Naive thymus-derived CD8-positive, alpha-beta T cell (primary cell): Measurements from ENCODE around the gene ZFP1. TPM values are rescaled to one million over a fixed set of nuclear protein-coding genes. Genes with fewer than 3 reads are reported as not detected.

Experiments
- ATAC-seq, 2 donors: fragments of 150-1000 bp; cut with Tn5 transposase in 1 of 2; sonication (Bioruptor Pico), chemical (Tn5 transposase) in 1 of 2; 1 replicate in 1 of 2; 2 replicates in 1 of 2; pipeline ENCODE4 v1.10.0; 2021; ENCODE audit warnings: mild to moderate bottlenecking in 2 of 2, moderate library complexity in 2 of 2
- POLR2A ChIA-PET: fragments of 350-600 bp; sonication (Branson Sonifier 250); formaldehyde crosslinking; loops from one replicate; lab custom pipeline; 2021; ENCODE audit warnings: antibody characterized with exemption; lab: Charles Lee
- DNase-seq, 10 donors: peaks; one replicate each; pipeline versions ENCODE4 v3.0.0 to v3.0.0-alpha.2; 2020 to 2022
- H3K27ac Mint-ChIP-seq, 10 donors: one replicate each; pipeline ENCODE4 v1.8.0; 2020 to 2022; ENCODE audit warnings: mild to moderate bottlenecking in 10 of 10, mixed read lengths in 10 of 10, moderate library complexity in 4 of 10, inconsistent platforms in 1 of 10
- H3K27me3 Mint-ChIP-seq, 5 donors: one replicate each; pipeline ENCODE4 v1.8.0; 2021 to 2022; ENCODE audit warnings: mixed read lengths in 5 of 5
- H3K36me3 Mint-ChIP-seq, 3 donors: one replicate each; pipeline ENCODE4 v1.8.0; 2020 to 2022; ENCODE audit warnings: mixed read lengths in 3 of 3, mild to moderate bottlenecking in 2 of 3, inconsistent platforms in 1 of 3
- H3K4me1 Mint-ChIP-seq, 4 donors: one replicate each; pipeline ENCODE4 v1.8.0; 2021 to 2022; ENCODE audit warnings: mixed read lengths in 4 of 4
- H3K4me3 Mint-ChIP-seq, 10 donors: one replicate each; pipeline ENCODE4 v1.8.0; 2020 to 2022; ENCODE audit warnings: mild to moderate bottlenecking in 10 of 10, mixed read lengths in 10 of 10, moderate library complexity in 6 of 10, inconsistent platforms in 1 of 10
- H3K9me3 Mint-ChIP-seq, 9 donors: one replicate each; pipeline ENCODE4 v1.8.0; 2020 to 2022; ENCODE audit warnings: mixed read lengths in 9 of 9, mild to moderate bottlenecking in 3 of 9, inconsistent platforms in 1 of 9, moderate library complexity in 1 of 9
- polyA plus RNA-seq, 3 donors: library from polyadenylated mRNA; unstranded; fragments of 300-500 nt; fragmentation: Illumina TruSeq; gene quantifications; one replicate each; pipeline ENCODE4 v1.2.3, GENCODE V29; 2021
- total RNA-seq, 8 experiments: library from RNA in 2 of 8; stranded (reverse) in 2 of 8; gene quantifications; one replicate each; pipeline ENCODE4 v1.2.3 and lab custom pipeline; 2021 to 2026

ZFP1 gene
- 10 to 100 TPM; 14.0 to 17.1 TPM for total RNA-seq
- polyA plus RNA-seq = 10 to 100 TPM; 12.4 to 26.5 (median 15.8) TPM
- 13.3 to 42.0 (median 20.2) reads per million in 6 experiments for total RNA-seq (lab: John Stamatoyannopoulos, UW)

DNA sequence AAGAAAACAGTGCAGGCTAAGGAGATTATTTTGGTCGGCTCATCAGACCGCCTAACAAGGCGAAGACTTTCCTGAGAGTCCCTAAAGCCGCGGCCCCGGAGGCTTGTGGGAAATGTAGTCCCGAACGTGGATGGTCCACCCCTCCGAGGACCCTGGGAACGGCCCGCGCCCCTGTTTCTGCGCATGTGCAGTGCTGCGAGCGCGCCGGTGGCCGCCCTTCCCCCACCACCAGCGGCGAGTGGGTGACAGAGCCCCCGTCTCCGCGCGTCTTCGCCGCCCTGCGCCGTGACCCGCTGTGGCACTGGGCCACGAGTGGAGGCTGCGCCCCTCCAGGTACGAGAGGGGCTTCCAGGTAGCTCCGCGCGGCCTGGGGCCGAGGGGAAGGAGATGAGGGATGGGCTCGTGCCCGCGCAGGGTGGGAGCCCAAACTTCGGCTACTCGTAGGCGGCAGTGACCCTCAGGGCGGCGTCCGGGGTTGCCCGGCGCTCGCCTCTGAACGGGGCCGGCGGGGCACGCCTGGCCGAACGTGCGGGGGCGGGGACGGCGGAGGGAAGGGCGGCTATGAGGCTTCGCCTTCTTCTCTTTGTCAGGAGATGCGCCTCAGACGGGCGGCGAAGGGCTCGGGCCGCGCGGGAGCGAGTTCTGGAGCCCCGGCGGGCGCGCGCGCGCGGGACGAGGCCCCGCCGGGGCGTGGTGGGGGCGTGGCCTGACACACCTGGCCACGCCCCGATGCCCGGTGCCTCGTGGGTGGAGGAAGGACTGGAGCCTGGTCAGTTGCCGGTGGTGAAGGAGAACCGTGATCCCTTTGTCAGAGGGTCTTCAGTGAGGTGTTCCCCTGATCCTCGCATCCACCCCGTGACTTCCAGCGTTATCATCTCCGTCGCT lies at the start of gene ZFP1:
Gene ZFP1, plus strand, starts transcription at position 214 of the 885 bp plus-strand sequence. CDS start 4,428 bp downstream, outside the sequence.
- DNase-seq = peak; percentile 91 to 99 (median 94)
- Mint-ChIP-seq H3K27ac (peak within 1 kb of the TSS; percentile 69 to 94 (median 86)), H3K27me3 (no peaks in the 10 kb centered on the region), H3K4me1 (peaks cover 6 to 31% (median 24%) of the 10 kb centered on the region in 4 donors), H3K9me3 (peaks cover 0 to 24% (median 11%) of the 10 kb centered on the region in 9 donors), H3K36me3 (peaks cover 22 to 26% (median 22%) of the 10 kb centered on the region in 3 donors), H3K4me3 (peak within 1 kb of the TSS; percentile 78 to 92 (median 88))
- peak; percentile 90 for ATAC-seq
- POLR2A ChIA-PET = interaction anchor here (0.6 kb wide), 3 partner anchors 8 to 499 kb away, joined by 3 read pairs; partner anchors contain the start of genes KARS1 and TERF2IP

DNA sequence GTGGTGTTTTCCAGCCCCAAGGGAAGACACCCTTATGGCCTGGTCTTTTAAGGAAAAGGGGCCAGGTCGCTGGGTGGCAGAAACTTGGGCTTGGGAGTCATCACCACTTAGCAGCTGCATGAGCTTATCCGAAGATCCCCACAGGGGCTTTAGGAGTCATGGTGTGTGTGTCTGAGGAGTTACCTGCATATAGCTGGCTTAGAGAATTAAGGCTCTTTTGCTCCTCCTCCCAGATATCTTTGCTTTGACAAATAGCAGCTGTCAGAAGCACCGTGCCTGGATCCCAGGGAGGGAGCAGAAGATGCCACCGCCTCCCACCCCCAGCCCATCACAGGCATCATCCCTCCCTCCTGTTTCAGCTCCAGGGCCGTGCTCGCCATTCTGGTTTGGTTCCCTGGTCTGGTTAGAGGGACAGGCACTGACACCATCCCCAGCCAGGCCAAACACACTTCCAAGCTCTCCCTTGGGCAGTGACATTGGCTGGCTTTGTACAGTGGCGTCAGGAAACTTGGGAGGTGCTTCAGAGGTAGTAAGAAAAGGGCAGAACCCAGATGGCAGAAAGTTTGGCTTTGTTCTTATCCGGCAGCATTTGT lies 49.2 kb upstream of the ZFP1 start:
- Mint-ChIP-seq H3K27ac (peak overlapping the region; percentile 41 to 88 (median 76)), H3K4me1 (peaks cover 17 to 44% (median 41%) of the 10 kb centered on the region in 4 donors), H3K4me3 (peak overlapping the region in 8 of 10 donors; percentile 7 to 66 (median 54)), H3K36me3 (peaks cover 0 to 2% (median 1%) of the 10 kb centered on the region in 3 donors), H3K27me3 (peaks cover 0 to 3% (median 0%) of the 10 kb centered on the region in 5 donors), H3K9me3 (no peaks in the 10 kb centered on the region)
- POLR2A ChIA-PET = interaction anchor here (0.6 to 1.4 kb wide), 5 partner anchors 12 to 268 kb away, joined by 3 to 4 read pairs (median 3); no protein-coding TSS in a partner anchor
- DNase-seq (no peak), ATAC-seq (no peak)

DNA sequence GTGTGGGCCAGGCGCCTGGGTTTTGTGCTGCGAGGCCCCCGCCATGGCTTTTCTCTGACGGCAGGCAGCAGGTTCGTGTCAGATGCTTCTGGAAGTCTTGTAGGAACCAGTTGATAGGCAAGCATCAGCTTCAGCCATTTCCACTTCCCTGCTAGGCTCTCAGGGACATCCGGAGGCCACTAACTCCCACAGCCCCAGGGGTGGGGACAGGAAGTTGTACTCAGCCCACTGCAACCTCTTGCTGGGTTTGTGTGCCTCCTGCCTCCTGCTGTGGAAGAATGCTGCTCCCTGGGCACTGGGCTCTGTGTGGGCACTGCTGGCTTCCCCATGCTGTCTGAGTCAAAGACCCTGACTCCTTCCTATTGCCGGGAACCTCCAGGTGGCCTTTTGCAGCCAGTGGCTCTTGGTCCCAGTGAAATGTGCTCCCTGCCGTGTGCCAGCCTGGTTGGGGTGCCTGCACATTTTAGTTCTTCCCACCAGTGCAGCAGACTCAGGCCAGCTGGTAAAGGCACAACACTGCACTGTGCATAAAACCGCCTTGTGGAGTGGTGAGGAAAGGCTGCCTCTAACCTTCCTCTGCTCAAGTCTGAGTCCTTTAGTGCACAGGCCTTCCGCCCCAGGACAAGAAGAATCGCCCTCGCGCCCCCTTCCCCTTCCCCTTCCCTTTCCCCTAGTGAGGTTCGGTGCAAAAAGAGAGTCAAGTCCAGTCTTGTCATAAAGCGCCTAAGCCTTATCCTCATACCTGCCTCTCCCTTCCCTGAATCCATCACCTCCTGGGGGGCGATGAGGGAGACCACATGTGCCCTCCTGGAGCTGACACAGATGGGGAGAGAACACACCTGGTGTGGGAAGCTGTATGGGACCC lies 48.4 kb upstream of the ZFP1 start:
- Mint-ChIP-seq H3K36me3 (peaks cover 0 to 3% (median 2%) of the 10 kb centered on the region in 3 donors), H3K9me3 (no peaks in the 10 kb centered on the region), H3K4me3 (peak overlapping the region in 9 of 10 donors; percentile 22 to 66 (median 54)), H3K27me3 (peaks cover 0 to 3% (median 0%) of the 10 kb centered on the region in 5 donors), H3K27ac (peak overlapping the region; percentile 35 to 93 (median 74)), H3K4me1 (peaks cover 21 to 44% (median 41%) of the 10 kb centered on the region in 4 donors)
- peak; percentile 57 to 61 for ATAC-seq
- POLR2A ChIA-PET = interaction anchor here (1.2 to 1.4 kb wide), 2 partner anchors 11 to 102 kb away, joined by 4 read pairs; no protein-coding TSS in a partner anchor
- DNase-seq = peak in 4 of 10 donors; percentile 10 to 41 (median 34)

DNA sequence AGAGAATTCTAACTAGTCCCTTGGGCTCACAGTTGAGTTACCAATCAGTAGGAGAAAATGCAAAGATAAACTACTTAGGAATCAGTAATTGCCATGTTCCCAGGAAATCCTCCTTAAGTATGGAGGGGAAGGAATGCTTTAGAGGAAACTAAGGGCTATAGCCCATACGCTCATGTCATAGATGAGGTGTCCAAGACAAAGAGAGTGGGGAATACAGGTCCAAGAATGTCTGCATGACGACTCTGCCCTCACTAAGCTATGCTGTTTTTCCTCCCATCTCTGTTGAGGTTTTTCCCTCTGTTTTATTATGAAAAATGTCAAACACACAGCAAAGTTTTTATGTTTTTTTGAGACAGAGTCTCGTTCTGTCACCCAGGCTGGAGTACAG lies 47.7 kb upstream of the ZFP1 start:
- Mint-ChIP-seq H3K4me1 (peaks cover 23 to 48% (median 43%) of the 10 kb centered on the region in 4 donors), H3K9me3 (no peaks in the 10 kb centered on the region)

DNA sequence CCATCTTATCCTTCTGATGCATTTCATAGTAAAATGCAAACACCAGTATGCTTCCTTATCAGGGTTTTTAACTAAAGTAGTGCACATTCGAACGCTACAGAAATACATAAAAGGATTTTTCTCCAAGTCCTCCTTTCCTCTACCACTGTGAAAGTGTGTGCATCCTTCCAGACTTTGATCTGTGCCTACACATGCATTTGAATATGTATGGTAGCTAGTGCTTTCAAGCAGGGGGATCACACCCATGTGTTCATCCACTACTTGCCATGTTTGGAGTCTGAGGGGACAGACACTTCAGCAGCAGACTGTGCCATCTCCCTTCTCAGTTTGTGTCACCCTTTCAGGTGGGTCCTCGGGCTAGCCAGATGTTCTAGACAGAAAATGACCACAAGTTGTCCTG lies 46.7 kb upstream of the ZFP1 start:
- no peak for ATAC-seq
- Mint-ChIP-seq H3K4me3 (no peak overlapping the region), H3K27ac (peak overlapping the region in 3 of 10 donors; percentile 19 to 60 (median 24)), H3K4me1 (peaks cover 22 to 50% (median 43%) of the 10 kb centered on the region in 4 donors), H3K36me3 (peaks cover 0 to 3% (median 2%) of the 10 kb centered on the region in 3 donors), H3K9me3 (no peaks in the 10 kb centered on the region), H3K27me3 (peaks cover 0 to 3% (median 0%) of the 10 kb centered on the region in 5 donors)
- POLR2A ChIA-PET = no interaction called here
- no peak for DNase-seq

More for the DNA sequence above, 47.7 kb upstream of the ZFP1 start:
- DNase-seq (no peak), ATAC-seq (no peak)
- H3K4me3 Mint-ChIP-seq = peak overlapping the region in 3 of 10 donors; percentile 47 to 66 (median 64)
- POLR2A ChIA-PET = interaction anchor here (1.2 kb wide), 1 partner anchor 11 kb away, joined by 4 read pairs; no protein-coding TSS in a partner anchor
- H3K27me3 Mint-ChIP-seq = peaks cover 0 to 3% (median 0%) of the 10 kb centered on the region in 5 donors
- H3K27ac Mint-ChIP-seq = peak overlapping the region in 5 of 10 donors; percentile 58 to 88 (median 75)
- peaks cover 0 to 3% (median 2%) of the 10 kb centered on the region in 3 donors for H3K36me3 Mint-ChIP-seq

DNA sequence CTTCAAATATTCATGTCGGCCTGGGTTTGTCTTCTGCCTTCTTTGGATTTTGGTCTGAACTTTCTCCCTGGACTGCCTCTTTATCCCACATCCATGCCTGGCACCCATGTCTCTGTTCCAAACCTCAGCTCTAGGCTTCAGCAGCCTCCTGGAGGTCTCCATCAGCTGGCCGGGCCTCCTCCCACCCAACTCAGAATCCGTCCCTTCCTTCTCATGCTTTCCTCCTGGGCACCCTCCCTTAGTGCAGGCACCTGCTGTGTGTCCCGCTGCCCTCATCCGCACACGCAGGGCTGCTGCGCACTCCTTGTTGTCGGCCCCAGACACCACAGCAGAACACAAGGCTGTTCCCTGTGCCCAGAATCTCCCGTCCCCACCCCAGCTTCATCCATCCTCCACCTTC lies 45.7 kb upstream of the ZFP1 start:
- POLR2A ChIA-PET = no interaction called here
- peaks cover 22 to 45% (median 43%) of the 10 kb centered on the region in 4 donors for H3K4me1 Mint-ChIP-seq

DNA sequence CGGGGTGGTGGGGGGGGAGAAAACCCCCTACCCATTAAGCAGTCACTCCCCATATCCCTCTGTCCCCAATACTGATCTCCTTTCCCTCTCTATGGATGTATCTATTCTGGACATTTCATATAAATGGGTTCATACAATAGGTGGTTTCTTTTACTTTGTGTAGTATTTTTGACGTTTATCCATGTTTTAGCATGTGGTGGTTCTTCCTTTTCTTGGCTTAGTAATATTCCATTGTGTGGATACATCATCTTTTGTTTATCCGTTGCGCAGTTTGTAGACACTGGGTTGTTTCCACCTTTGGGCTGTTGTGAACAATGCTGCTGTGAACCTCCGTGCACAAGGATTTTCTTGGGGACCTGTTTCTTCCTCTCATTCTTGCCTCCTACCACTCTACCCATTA lies 44.3 kb upstream of the ZFP1 start:
- Mint-ChIP-seq H3K27ac (peak overlapping the region in 1 of 10 donors; percentile 63), H3K4me1 (peaks cover 23 to 42% (median 39%) of the 10 kb centered on the region in 4 donors), H3K4me3 (no peak overlapping the region), H3K27me3 (peaks cover 0 to 3% (median 0%) of the 10 kb centered on the region in 5 donors), H3K9me3 (no peaks in the 10 kb centered on the region), H3K36me3 (peaks cover 0 to 3% (median 2%) of the 10 kb centered on the region in 3 donors)
- DNase-seq (no peak), ATAC-seq (no peak)
- POLR2A ChIA-PET = interaction anchor here (0.6 to 0.7 kb wide), 3 partner anchors 63 to 389 kb away, joined by 3 to 4 read pairs (median 4); no protein-coding TSS in a partner anchor

More for the DNA sequence above, 45.7 kb upstream of the ZFP1 start:
- Mint-ChIP-seq H3K36me3 (peaks cover 0 to 3% (median 2%) of the 10 kb centered on the region in 3 donors), H3K27me3 (peaks cover 0 to 3% (median 0%) of the 10 kb centered on the region in 5 donors), H3K4me3 (no peak overlapping the region), H3K9me3 (no peaks in the 10 kb centered on the region), H3K27ac (peak overlapping the region in 3 of 10 donors; percentile 3 to 78 (median 56))
- no peak for ATAC-seq
- DNase-seq = no peak

DNA sequence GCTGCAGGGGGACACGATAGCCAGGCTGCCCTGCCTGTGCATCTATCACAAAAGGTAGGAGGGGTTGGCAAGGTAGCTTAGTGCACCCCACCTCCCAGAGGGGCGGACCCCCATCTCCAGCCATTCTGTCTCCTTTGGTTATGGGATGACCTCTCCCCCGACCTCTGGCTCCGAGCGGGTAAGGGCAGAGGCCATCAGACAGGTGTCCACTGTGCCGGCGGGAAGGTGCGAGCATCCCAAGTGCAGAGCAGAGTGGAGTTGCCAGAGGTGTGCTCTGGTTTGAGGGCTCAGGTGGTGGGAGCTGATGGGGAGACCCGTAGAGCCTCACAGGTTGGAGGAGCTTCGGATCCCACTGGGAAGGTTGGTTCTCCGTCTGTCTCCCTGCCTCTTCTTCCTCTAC lies 43.5 kb upstream of the ZFP1 start:
- Mint-ChIP-seq H3K4me3 (no peak overlapping the region), H3K27ac (no peak overlapping the region), H3K27me3 (peaks cover 0 to 3% (median 0%) of the 10 kb centered on the region in 5 donors), H3K36me3 (peaks cover 0 to 3% (median 2%) of the 10 kb centered on the region in 3 donors), H3K4me1 (peaks cover 26 to 42% (median 39%) of the 10 kb centered on the region in 4 donors), H3K9me3 (no peaks in the 10 kb centered on the region)
- POLR2A ChIA-PET = interaction anchor here (0.7 kb wide), 1 partner anchor 100 kb away, joined by 3 read pairs; no protein-coding TSS in a partner anchor
- ATAC-seq = no peak
- no peak for DNase-seq

DNA sequence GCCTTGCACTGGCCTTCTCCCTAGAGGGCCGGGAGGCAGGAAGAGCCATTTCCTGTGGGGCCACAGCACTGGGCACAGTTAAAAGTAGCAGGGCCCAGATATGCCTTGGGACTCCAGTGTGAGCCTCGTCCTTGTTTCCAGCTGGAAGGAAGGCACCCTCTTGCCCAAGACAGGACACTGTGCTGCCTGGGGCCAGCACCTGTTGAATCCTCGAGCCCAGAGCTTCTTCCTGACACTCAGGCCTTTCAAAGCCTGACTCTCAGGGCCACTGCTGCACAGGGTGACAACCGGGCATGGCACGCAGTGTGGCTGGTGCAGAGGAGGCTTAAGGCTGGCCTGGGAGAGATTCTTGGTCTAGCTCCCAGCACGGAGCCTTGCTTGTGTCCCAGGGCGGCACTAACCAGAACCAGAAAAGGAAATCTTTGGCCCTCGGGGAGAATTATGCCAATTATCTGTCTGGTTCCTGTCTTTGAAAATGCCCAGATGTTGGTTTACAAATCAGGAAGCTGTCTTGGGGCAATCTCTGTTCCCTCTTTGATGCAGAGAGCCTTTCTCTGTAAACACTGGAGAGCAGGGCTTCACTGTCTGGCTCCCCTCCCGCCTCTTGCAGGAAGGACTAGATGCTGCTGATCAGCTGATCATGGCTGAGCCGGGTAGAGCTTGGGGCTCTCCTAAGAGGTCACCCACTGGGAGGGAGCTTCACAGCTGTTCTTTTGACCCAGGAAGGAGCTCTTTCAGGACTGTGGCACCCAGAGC lies 42.8 kb upstream of the ZFP1 start:
- Mint-ChIP-seq H3K27me3 (peaks cover 0 to 6% (median 0%) of the 10 kb centered on the region in 5 donors), H3K9me3 (no peaks in the 10 kb centered on the region), H3K36me3 (peaks cover 0 to 3% (median 2%) of the 10 kb centered on the region in 3 donors), H3K4me3 (no peak overlapping the region), H3K27ac (peak overlapping the region in 3 of 10 donors; percentile 20 to 53 (median 22)), H3K4me1 (peaks cover 21 to 41% (median 39%) of the 10 kb centered on the region in 4 donors)
- no peak for ATAC-seq
- POLR2A ChIA-PET = no interaction called here
- DNase-seq = no peak

DNA sequence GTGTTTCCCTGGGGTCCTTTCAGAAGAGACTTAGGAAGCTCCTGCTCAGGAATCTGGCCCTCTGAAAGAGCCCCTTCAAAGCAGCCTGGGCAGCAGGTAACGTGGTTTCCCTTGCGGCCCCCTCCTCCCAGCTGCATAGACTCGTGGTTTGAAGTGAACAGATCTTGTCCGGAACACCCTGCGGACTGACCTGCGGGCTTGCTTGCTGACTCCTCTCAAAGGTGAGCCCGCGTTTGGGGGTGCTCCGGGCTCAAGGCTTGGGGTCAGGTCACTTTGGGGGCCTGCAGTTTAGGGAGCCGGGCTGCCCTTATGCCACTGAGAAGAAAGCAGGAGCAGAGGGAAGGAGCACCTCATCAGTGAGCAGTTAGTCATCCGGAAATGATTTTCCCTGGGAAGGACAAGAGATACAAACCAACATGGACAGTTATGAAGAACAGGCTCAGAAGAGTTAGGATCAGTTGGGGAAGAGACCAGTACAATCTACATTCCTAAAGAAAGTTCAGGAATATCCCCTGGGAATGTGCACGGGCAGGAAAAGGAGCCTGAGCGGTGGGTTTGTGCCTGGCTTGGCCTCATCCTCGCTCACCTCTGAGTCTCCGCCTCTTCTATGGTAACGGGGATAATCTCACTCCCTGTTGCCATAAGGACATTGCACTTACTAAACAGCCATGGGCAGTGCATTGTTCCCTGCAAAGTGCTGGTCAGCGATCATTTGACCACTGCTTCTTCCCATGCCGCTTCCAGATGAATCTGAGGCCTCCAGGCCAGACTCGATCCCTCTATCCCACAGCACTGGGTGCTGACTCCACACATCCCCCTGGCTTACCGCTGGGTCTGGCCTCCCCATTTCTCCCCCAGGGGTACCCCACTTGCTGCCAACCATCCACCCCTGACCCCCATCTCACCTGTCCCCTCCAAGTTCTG lies 41.7 kb upstream of the ZFP1 start:
- H3K4me3 Mint-ChIP-seq = no peak overlapping the region
- peak overlapping the region in 6 of 10 donors; percentile 22 to 81 (median 56) for H3K27ac Mint-ChIP-seq
- POLR2A ChIA-PET = no interaction called here
- ATAC-seq (no peak), DNase-seq (no peak)
- no peaks in the 10 kb centered on the region for H3K9me3 Mint-ChIP-seq
- peaks cover 21 to 41% (median 39%) of the 10 kb centered on the region in 4 donors for H3K4me1 Mint-ChIP-seq
- peaks cover 0 to 11% (median 0%) of the 10 kb centered on the region in 5 donors for H3K27me3 Mint-ChIP-seq
- peaks cover 0 to 3% (median 2%) of the 10 kb centered on the region in 3 donors for H3K36me3 Mint-ChIP-seq
